Ishikawa (cell line): ENCODE data around the gene PCDH19.

Experiments used
- CEBPB ChIP-seq: IDR thresholded peaks from 2 replicates; pipeline ENCODE4 v1.6.1; 2012
- CREB1 ChIP-seq: IDR thresholded peaks from 2 replicates; pipeline ENCODE4 v1.6.1; 2012; ENCODE audit warnings: low read depth
- EGR1 ChIP-seq: IDR thresholded peaks from 2 replicates; pipeline ENCODE4 v1.6.1; 2012
- EP300 ChIP-seq: IDR thresholded peaks from 2 replicates; pipeline ENCODE4 v1.6.1; 2012; ENCODE audit warnings: borderline replicate concordance
- FOXM1 ChIP-seq: IDR thresholded peaks from 2 replicates; pipeline ENCODE4 v1.6.1; 2012; ENCODE audit warnings: low read depth, borderline replicate concordance
- MAX ChIP-seq: IDR thresholded peaks from 2 replicates; pipeline ENCODE4 v1.6.1; 2012
- NFIC ChIP-seq: IDR thresholded peaks from 2 replicates; pipeline ENCODE4 v1.6.1; 2012
- RAD21 ChIP-seq: IDR thresholded peaks from 2 replicates; pipeline ENCODE4 v1.6.1; 2012; ENCODE audit warnings: low read depth
- REST ChIP-seq: IDR thresholded peaks from 2 replicates; pipeline ENCODE4 v1.6.1; 2012; ENCODE audit warnings: low read depth, mild to moderate bottlenecking
- TAF1 ChIP-seq: IDR thresholded peaks from 2 replicates; pipeline ENCODE4 v1.6.1; 2012; ENCODE audit warnings: low read depth, mild to moderate bottlenecking
- TCF12 ChIP-seq: IDR thresholded peaks from 2 replicates; pipeline ENCODE4 v1.6.1; 2012; ENCODE audit warnings: low read depth
- TEAD4 ChIP-seq: IDR thresholded peaks from 2 replicates; pipeline ENCODE4 v1.6.1; 2012
- YY1 ChIP-seq: IDR thresholded peaks from 2 replicates; pipeline ENCODE4 v1.6.1; 2012; ENCODE audit warnings: low read depth
- ZBTB7A ChIP-seq: IDR thresholded peaks from 2 replicates; pipeline ENCODE4 v1.6.1; 2012; ENCODE audit warnings: low read depth
- TF ChIP-seq, protein P1 (sequence below): IDR thresholded peaks from 2 replicates; pipeline ENCODE4 v1.6.1; 2012

PCDH19 gene

GRCh38 chrX:100297728-100298127 is 112.3 kb downstream of the PCDH19 start:
- no peak for TF ChIP-seq NFIC
- TF ChIP-seq EP300 = no peak
- no peak for TF ChIP-seq EGR1
- TF ChIP-seq, protein P1, sequence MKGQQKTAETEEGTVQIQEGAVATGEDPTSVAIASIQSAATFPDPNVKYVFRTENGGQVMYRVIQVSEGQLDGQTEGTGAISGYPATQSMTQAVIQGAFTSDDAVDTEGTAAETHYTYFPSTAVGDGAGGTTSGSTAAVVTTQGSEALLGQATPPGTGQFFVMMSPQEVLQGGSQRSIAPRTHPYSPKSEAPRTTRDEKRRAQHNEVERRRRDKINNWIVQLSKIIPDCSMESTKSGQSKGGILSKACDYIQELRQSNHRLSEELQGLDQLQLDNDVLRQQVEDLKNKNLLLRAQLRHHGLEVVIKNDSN = no peak
- no peak for TF ChIP-seq FOXM1
- no peak for TF ChIP-seq TEAD4
- no peak for TF ChIP-seq ZBTB7A
- no peak for TF ChIP-seq TAF1
- TF ChIP-seq CREB1 = no peak
- TF ChIP-seq TCF12 = no peak
- TF ChIP-seq CEBPB = no peak
- no peak for TF ChIP-seq YY1
- no peak for TF ChIP-seq RAD21
- no peak for TF ChIP-seq REST

GRCh38 chrX:100296183-100296753 is 113.8 kb downstream of the PCDH19 start:
- TF ChIP-seq NFIC = no peak
- TF ChIP-seq CREB1 = no peak
- no peak for TF ChIP-seq TAF1

- TF ChIP-seq REST (no peak), EP300 (no peak), NFIC (no peak), RAD21 (no peak), CREB1 (no peak), MAX (no peak), EGR1 (no peak), FOXM1 (no peak), YY1 (no peak), TAF1 (no peak), TCF12 (no peak), TEAD4 (no peak)
- TF ChIP-seq, protein P1 = no peak
Measured at GRCh38 chrX:100294965-100295364, 115.1 kb downstream of the PCDH19 start.

DNA sequence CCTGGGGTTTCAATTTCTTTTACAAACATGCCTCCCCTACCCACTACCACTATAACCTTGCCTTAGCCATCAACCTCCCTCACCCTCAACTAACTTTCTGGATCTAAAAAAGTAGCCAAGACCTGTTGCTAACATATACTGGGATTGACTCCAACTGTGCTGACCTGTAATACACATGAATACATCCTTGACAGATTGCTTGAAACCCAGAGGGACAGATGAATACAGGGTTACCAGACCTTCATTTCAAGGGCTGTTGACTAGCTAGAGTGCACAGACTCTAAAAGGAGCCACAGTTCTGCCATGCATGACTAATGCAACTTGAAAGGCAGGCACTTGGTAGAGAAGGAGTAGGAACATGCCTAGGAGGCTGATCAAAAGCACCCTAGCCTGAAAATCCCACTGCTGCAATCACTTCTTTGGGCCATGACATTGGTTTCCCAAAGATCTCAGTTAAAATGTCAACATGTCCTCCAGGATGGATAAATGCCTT is 121.0 kb downstream of the PCDH19 start:
- TF ChIP-seq, protein P1 = no peak
- TF ChIP-seq NFIC (no peak), ZBTB7A (no peak), CREB1 (no peak), TAF1 (no peak), REST (no peak), YY1 (no peak), TCF12 (no peak)

- TF ChIP-seq ZBTB7A (no peak), MAX (no peak), RAD21 (no peak), YY1 (no peak), EGR1 (no peak), CEBPB (no peak), FOXM1 (no peak), CREB1 (no peak), REST (no peak), NFIC (no peak), EP300 (no peak), TCF12 (no peak), TEAD4 (no peak), TAF1 (no peak)
- TF ChIP-seq, protein P1 = no peak
Measured at GRCh38 chrX:100277231-100277630, 132.8 kb downstream of the PCDH19 start.
